ENCODE data around the gene RNASE12. TPM values are rescaled to one million over a fixed set of nuclear protein-coding genes. Genes with fewer than 3 reads are reported as not detected.
"Not testable (repeated sequence)": the region's sequence is repeated elsewhere in the genome, so short reads cannot be mapped to it uniquely, and the experiment has no call there.

RNASE12 gene
- polyA plus RNA-seq, 1 donor = not detected

GRCh38 chr14:20614038-20614840 is 23.1 kb upstream of the RNASE12 start:
- no peak for DNase-seq

GRCh38 chr14:20613094-20614037 is 22.2 kb upstream of the RNASE12 start:
- peak; percentile 95 for DNase-seq

- DNase-seq = no peak
Measured at GRCh38 chr14:20612403-20612802, 21.2 kb upstream of the RNASE12 start.

DNA sequence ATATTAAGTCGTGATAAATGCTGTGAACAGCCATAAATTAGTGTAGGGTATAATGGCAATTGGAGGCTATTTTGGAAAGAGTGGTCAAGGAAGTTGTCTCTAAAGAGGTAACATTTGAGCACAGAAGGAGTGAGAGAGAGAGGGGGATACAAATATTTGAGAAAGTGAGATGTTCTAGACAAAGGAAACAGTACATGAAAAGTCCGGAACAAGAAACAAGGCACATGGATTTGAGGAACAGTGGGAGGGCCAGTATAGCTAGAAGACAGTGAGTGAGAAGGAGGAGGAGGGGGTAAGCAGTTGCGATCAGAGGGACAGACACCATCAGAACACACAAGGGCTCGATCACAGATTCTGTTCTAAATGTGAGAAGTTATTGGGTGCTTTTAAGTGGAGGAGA is 20.1 kb upstream of the RNASE12 start:
- DNase-seq = no peak

DNA sequence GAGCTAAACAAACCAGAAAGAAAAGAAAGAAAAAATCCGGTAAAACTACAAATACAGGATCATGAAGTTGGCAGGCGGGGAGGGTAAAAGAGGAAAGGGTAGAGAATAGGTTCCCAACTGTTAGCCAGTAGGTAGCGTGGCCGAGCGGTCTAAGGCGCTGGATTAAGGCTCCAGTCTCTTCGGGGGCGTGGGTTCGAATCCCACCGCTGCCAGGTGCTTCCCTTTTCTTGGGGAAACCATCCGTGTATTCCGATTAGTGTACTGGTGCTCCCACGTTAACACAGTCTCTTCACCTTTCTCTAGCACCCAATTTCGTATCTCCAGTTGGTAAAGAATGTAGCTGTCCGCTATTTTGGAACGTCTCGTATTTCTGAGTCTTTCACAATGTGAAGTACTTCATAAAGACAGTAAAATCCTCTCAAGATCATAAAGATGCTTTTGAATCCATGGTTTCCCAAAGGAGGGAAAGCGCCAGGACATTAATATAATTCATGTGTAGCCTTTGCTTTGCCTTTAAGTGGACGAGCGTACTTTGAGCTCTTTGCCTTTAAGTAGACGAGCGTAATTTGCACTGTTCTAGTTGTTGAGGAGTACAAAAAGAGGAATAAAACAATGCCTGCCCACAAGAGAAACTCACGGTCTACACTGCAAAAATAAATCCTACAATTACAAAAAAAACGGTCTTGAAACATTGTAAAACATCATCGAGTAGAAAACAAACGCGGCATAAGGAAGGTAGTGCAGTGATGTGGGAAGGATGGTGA is 19.0 kb upstream of the RNASE12 start:
- DNase-seq = no peak

DNA sequence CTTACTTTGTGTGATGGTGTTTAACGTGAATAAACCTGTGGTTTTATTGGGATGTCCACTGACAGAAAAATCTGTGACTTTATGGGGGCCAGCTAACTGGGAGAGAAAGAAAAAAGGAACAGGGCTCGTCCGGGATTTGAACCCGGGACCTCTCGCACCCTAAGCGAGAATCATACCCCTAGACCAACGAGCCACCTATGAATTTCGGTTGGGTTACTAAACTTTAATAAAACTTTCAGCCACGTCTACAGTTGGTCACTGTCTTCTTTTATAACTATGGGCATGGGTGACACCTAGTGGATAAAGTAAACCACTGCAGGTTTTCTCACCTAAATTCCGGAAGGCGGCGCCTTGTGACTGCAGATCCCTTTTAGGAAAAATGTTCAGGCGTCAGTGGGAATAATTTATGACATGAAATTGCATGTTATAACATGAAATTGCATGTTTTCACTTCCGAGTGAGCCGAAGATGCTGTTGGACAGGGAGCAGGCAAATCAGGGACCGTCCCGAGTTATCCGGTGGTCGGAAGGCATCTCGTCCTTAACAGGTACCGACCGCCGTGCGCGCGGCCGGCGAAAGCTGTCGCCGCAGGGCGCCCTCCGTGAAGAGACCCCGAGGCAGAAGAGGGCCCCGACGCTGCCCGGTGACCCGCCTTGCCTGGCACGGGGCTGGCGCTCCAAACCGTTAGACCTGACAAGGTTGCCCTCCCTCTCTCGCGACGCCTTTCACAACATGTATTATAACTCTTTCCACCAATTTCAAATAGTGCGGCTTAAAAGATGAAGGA is 18.2 kb upstream of the RNASE12 start:
- peak; percentile 91 for DNase-seq

GRCh38 chr14:20608383-20609110 is 17.4 kb upstream of the RNASE12 start:
- DNase-seq = no peak

GRCh38 chr14:20607617-20608016 is 16.4 kb upstream of the RNASE12 start:
- no peak for DNase-seq

GRCh38 chr14:20606902-20607242 is 15.7 kb upstream of the RNASE12 start:
- no peak for DNase-seq

- no peak for DNase-seq
Measured at GRCh38 chr14:20606190-20606901, 15.2 kb upstream of the RNASE12 start.

DNA sequence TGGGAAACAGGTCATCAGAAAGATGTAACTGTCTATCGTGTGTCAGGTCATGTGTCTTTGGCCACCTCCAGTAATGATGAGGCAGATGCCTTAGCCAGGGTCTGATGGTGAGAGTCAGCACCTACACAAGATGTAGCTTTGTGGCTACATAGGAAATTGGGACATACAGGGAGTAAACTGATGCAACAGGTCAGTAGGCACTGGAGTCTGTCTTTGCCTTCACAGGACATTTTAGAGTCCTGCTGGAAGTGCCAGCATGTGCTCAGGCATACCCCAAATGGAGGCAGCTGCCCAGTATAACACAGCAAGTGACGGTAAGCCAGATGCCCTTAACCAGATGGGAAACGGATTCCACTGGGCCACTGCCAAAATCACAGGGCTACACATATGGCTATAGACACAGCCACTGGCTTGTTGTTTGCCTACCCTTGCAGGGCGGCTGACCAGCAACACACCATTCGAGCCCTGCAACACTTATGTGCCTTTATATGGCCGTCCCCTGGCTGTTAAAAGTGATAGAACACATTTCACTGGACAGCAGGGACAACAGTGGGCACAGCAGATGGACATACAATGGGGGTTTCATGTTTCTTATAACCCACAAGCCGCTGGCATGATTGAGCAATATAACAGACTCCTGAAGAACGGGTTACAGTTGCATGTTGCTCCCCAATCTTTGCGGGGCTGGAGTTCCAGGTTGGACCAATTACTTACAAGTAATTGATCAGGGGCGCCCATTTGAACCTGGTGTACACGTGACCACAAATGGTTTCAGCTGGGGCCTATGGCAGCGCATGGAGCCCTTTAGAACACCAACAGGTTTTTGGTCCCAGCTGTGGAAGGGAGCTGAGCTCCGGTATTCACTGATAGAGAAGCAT is 12.9 kb upstream of the RNASE12 start:
- no peak for DNase-seq

- DNase-seq = no peak
Measured at GRCh38 chr14:20602583-20602982, 11.4 kb upstream of the RNASE12 start.

- DNase-seq = no peak
Measured at GRCh38 chr14:20601522-20601921, 10.3 kb upstream of the RNASE12 start.

DNA sequence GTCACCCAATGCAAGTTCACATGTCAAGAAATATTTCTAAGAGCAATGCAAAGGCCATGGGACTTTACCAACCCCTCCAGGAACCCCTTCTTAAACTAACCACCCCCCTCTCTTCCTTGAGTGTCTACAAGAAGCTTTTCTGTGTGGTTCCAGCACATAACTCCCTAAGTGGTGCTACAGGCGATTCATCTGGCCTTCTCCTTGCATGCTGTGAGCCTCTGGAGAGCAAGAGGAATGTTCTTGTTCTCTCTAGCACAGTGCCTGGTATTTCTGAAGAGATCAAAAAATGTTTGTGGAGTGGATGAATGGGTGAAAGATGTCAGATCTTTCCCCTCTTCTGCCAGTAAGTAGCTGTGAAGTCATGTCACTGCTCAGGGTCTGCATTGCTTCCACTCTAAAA is 5.9 kb upstream of the RNASE12 start:
- no peak for DNase-seq

DNA sequence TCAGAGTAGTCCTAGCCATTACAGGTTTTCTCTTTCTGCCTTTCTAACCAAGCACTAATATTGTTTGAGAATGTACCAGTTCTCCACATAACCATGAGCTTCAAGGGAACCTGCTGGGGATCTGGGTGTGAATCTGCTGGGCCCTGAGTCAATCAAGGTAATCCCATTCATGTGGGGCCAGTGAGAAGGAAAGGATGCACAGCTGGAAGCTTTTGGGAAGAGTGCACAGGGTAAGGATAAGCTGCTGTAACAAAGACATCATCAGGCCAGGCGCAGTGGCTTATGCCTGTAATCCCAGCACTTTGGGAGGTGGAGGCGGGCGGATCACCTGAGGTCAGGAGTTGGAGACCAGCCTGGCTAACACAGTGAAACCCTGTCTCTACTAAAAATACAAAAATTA is 4.5 kb upstream of the RNASE12 start:
- DNase-seq = not testable (repeated sequence)

DNA sequence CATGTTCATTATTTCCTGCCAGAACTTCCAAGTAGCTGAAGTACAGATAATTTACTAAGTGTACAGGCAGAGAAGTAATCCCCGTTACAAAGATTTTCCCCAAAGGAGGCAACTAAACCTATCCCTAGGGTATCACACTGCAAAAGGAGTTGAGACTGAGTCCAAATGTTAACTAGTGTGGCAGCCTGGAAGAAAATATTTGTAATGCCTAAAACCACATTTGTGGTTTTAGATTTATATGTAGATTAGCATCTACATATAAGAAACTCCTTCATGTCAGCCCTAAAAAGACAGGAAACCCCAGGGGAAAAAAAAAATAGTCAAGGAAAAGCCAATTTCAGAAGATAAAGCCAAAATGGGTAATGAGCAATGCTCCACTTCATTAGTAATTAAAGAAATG is 1.4 kb upstream of the RNASE12 start:
- DNase-seq = no peak

- no peak for DNase-seq
Measured at GRCh38 chr14:20587489-20588154, 3.6 kb downstream of the RNASE12 start, which contains the start of gene RNASE11. TSS of gene RNASE11 (minus strand) at chr14:20588001.

- no peak for DNase-seq
Measured at GRCh38 chr14:20583908-20584307, 7.3 kb downstream of the RNASE12 start.

GRCh38 chr14:20583142-20583541 is 8.0 kb downstream of the RNASE12 start:
- DNase-seq = no peak

Measured in left kidney (tissue), 2 donors.